Fibroblast of lung (primary cell): ENCODE measurements around the gene ARID4A. TPM values are rescaled to one million over a fixed set of nuclear protein-coding genes. Genes with fewer than 3 reads are reported as not detected.

Experiments
- DNase-seq, 2 donors: peaks; one replicate each; pipeline versions ENCODE4 v3.0.0 to v3.0.0-alpha.2; 2010; ENCODE audit warnings: low read depth in 2 of 2
- H2AFZ ChIP-seq: 2 replicates; pipeline ENCODE4 v1.5.1; 2012; ENCODE audit warnings: low read length, control low read depth, inconsistent platforms
- H3K27ac ChIP-seq: 2 replicates; pipeline ENCODE4 v1.5.1; 2011; ENCODE audit warnings: low read length, control low read depth; ENCODE audit not compliant: insufficient read depth
- H3K27me3 ChIP-seq: 2 replicates; pipeline ENCODE4 v1.5.1; 2011; ENCODE audit warnings: mild to moderate bottlenecking, low read length; ENCODE audit not compliant: control insufficient read depth, insufficient read depth
- H3K36me3 ChIP-seq: 2 replicates; pipeline ENCODE4 v1.5.1; 2011; ENCODE audit warnings: low read length; ENCODE audit not compliant: control insufficient read depth, insufficient read depth
- H3K4me1 ChIP-seq: 2 replicates; pipeline ENCODE4 v1.5.1; 2011; ENCODE audit warnings: low read length; ENCODE audit not compliant: control insufficient read depth, insufficient read depth; ENCODE audit errors: extremely low read depth
- H3K4me2 ChIP-seq: 2 replicates; pipeline ENCODE4 v1.5.1; 2011; ENCODE audit warnings: low read length, control low read depth; ENCODE audit not compliant: insufficient read depth; ENCODE audit errors: extremely low read depth
- H3K4me3 ChIP-seq, 4 experiments: fragments of 200-600 bp in 1 of 4; sonication (generic) in 1 of 4; replicated peaks in 1 of 4; 2 replicates each; pipeline ENCODE4 v1.5.1; 2011 to 2016; ENCODE audit warnings: low read length in 4 of 4, low read depth in 3 of 4, mild to moderate bottlenecking in 3 of 4, control low read depth in 2 of 4, inconsistent platforms in 1 of 4, mixed read lengths in 1 of 4; ENCODE audit not compliant: insufficient read depth in 1 of 4; ENCODE audit errors: control extremely low read depth in 1 of 4
- H3K79me2 ChIP-seq: 2 replicates; pipeline ENCODE4 v1.5.1; 2012; ENCODE audit warnings: mild to moderate bottlenecking, low read length, inconsistent platforms; ENCODE audit not compliant: control insufficient read depth, insufficient read depth
- H3K9ac ChIP-seq: 2 replicates; pipeline ENCODE4 v1.5.1; 2011; ENCODE audit warnings: mild to moderate bottlenecking, low read length, control low read depth; ENCODE audit not compliant: insufficient read depth
- H3K9me3 ChIP-seq: 2 replicates; pipeline ENCODE4 v1.5.1; 2012; ENCODE audit warnings: low read depth, low read length; ENCODE audit not compliant: control insufficient read depth, insufficient read depth
- H4K20me1 ChIP-seq: 2 replicates; pipeline ENCODE4 v1.5.1; 2011; ENCODE audit warnings: low read length; ENCODE audit not compliant: control insufficient read depth, insufficient read depth; ENCODE audit errors: extremely low read depth
- EZH2 ChIP-seq: IDR thresholded peaks from 2 replicates; pipeline ENCODE4 v1.5.1; 2012; ENCODE audit warnings: low read length, control low read depth, mild to moderate bottlenecking; ENCODE audit errors: missing control alignments
- polyA plus RNA-seq, 2 donors: library from polyadenylated mRNA; depleted of rRNA in 1 of 2; stranded (reverse) in 1 of 2; unstranded in 1 of 2; fragments of >200 nt; gene quantifications; 2 replicates each; pipeline ENCODE4 v1.2.1, GENCODE V29; 2011 to 2012; ENCODE audit warnings: missing spikeins in 1 of 2
- total RNA-seq: library from RNA; depleted of rRNA; stranded (reverse); fragments of >200 nt; gene quantifications from 2 replicates; pipeline ENCODE4 v1.2.1, GENCODE V29; 2014
- TF ChIP-seq, protein P1 (sequence below), 2 donors: IDR thresholded peaks in 1 of 2; conservative IDR thresholded peaks in 1 of 2; 1 replicate in 1 of 2; 2 replicates in 1 of 2; pipeline ENCODE4 v1.5.1; 2011 to 2012; ENCODE audit warnings: low read length in 2 of 2, control low read depth in 1 of 2, inconsistent platforms in 1 of 2, low read depth in 1 of 2, mild to moderate bottlenecking in 1 of 2

The ARID4A gene
- total and polyA plus RNA-seq, 2 donors (not counting 1 experiment from before 2014, with no cell fraction given) = 12.1 to 12.2 TPM

- Histone ChIP-seq H3K36me3 (peaks cover 10% of the 10 kb centered on the region), H3K9ac (no peak overlapping the region), H3K4me2 (no peak overlapping the region), H3K9me3 (no peaks in the 10 kb centered on the region), H3K27me3 (no peaks in the 10 kb centered on the region), H2AFZ (no peak overlapping the region), H4K20me1 (no peaks in the 10 kb centered on the region), H3K27ac (no peak overlapping the region), H3K79me2 (peaks cover 67% of the 10 kb centered on the region), H3K4me1 (no peaks in the 10 kb centered on the region), H3K4me3 (no peak overlapping the region)
- TF ChIP-seq, protein P1, sequence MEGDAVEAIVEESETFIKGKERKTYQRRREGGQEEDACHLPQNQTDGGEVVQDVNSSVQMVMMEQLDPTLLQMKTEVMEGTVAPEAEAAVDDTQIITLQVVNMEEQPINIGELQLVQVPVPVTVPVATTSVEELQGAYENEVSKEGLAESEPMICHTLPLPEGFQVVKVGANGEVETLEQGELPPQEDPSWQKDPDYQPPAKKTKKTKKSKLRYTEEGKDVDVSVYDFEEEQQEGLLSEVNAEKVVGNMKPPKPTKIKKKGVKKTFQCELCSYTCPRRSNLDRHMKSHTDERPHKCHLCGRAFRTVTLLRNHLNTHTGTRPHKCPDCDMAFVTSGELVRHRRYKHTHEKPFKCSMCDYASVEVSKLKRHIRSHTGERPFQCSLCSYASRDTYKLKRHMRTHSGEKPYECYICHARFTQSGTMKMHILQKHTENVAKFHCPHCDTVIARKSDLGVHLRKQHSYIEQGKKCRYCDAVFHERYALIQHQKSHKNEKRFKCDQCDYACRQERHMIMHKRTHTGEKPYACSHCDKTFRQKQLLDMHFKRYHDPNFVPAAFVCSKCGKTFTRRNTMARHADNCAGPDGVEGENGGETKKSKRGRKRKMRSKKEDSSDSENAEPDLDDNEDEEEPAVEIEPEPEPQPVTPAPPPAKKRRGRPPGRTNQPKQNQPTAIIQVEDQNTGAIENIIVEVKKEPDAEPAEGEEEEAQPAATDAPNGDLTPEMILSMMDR (conservative IDR thresholded peaks at IDR 0.05 in 1 of 2, IDR thresholded peaks at IDR 0.05 in 1 of 2; ENCODE audit: low read depth in 1 of 2, low read length in 2 of 2) = no peak
- TF ChIP-seq EZH2 = no peak
- no peak for DNase-seq
These were observed 10.7 kb upstream of the ARID4A start for GRCh38 chr14:58287607-58288042.

- H3K9ac ChIP-seq = no peak overlapping the region
- H3K79me2 ChIP-seq = peaks cover 66% of the 10 kb centered on the region
- no peaks in the 10 kb centered on the region for H4K20me1 ChIP-seq
- no peak for DNase-seq
- H3K27ac ChIP-seq = no peak overlapping the region
- no peaks in the 10 kb centered on the region for H3K9me3 ChIP-seq
- peaks cover 10% of the 10 kb centered on the region for H3K36me3 ChIP-seq
- no peak overlapping the region for H3K4me2 ChIP-seq
- TF ChIP-seq, protein P1 (conservative IDR thresholded peaks at IDR 0.05 in 1 of 2, IDR thresholded peaks at IDR 0.05 in 1 of 2; ENCODE audit: low read depth in 1 of 2, low read length in 2 of 2) = no peak
- TF ChIP-seq EZH2 = no peak
- H2AFZ ChIP-seq = no peak overlapping the region
- H3K4me1 ChIP-seq = no peaks in the 10 kb centered on the region
- no peak overlapping the region for H3K4me3 ChIP-seq
- H3K27me3 ChIP-seq = no peaks in the 10 kb centered on the region
These were observed 10.1 kb upstream of the ARID4A start for GRCh38 chr14:58288106-58288792.

GRCh38 chr14:58291646-58292045 is 6.7 kb upstream of the ARID4A start:
- H3K79me2 ChIP-seq = peaks cover 81% of the 10 kb centered on the region
- H3K4me3 ChIP-seq = no peak overlapping the region
- H3K27ac ChIP-seq = no peak overlapping the region
- DNase-seq = no peak
- no peak for TF ChIP-seq EZH2
- TF ChIP-seq, protein P1 (conservative IDR thresholded peaks at IDR 0.05 in 1 of 2, IDR thresholded peaks at IDR 0.05 in 1 of 2; ENCODE audit: low read depth in 1 of 2, low read length in 2 of 2) = no peak
- H3K9ac ChIP-seq = no peak overlapping the region
- no peak overlapping the region for H2AFZ ChIP-seq
- no peaks in the 10 kb centered on the region for H3K4me1 ChIP-seq
- peaks cover 9% of the 10 kb centered on the region for H3K36me3 ChIP-seq
- H3K4me2 ChIP-seq = no peak overlapping the region
- H3K9me3 ChIP-seq = no peaks in the 10 kb centered on the region
- no peaks in the 10 kb centered on the region for H3K27me3 ChIP-seq
- H4K20me1 ChIP-seq = peaks cover 3% of the 10 kb centered on the region
